LNCAP (cell line): ENCODE results near the gene ZG16.

Experiments
- CTCF ChIP-seq: fragments of 450-650 bp; IDR thresholded peaks from 2 replicates; pipeline ENCODE4 v1.5.1; 2017; ENCODE audit warnings: mild to moderate bottlenecking

The ZG16 gene

GRCh38 chr16:29747947-29748759 lies 29.9 kb upstream of the ZG16 start:
- TF ChIP-seq CTCF = no peak

GRCh38 chr16:29753516-29753915 lies 24.5 kb upstream of the ZG16 start:
- TF ChIP-seq CTCF = no peak

GRCh38 chr16:29756654-29757053 lies 21.4 kb upstream of the ZG16 start:
- TF ChIP-seq CTCF = no peak

GRCh38 chr16:29757950-29758466 lies 20.0 kb upstream of the ZG16 start:
- TF ChIP-seq CTCF = no peak

- no peak for TF ChIP-seq CTCF
Measured at GRCh38 chr16:29760567-29761279, 17.3 kb upstream of the ZG16 start.

GRCh38 chr16:29761882-29762281 lies 16.2 kb upstream of the ZG16 start:
- no peak for TF ChIP-seq CTCF

- no peak for TF ChIP-seq CTCF
Measured at GRCh38 chr16:29763326-29763725, 14.7 kb upstream of the ZG16 start.
